HCT116 (cell line): Measurements from ENCODE around the gene IDS. TPM values are rescaled to one million over a fixed set of nuclear protein-coding genes. Genes with fewer than 3 reads are reported as not detected.

Experiments
- ATAC-seq: fragments of 200-7000 bp; cut with Tn5 transposase; 2 replicates; pipeline ENCODE4 v1.9.1; 2020; ENCODE audit warnings: mild to moderate bottlenecking, moderate library complexity
- BruUV-seq: library from RNA; stranded (reverse); fragments of 400-500 nt; replicated peaks from 2 replicates; lab custom pipeline; 2021; lab: Mats Ljungman, UMichigan
- CTCF ChIA-PET: fragments of 300-600 bp; sonication (Branson Sonifier 250); formaldehyde crosslinking; loops from one replicate; lab custom pipeline; 2021; ENCODE audit warnings: antibody characterized with exemption; lab: Charles Lee
- POLR2A ChIA-PET: fragments of 300-600, 350-600 bp; sonication (Branson Sonifier 250); formaldehyde crosslinking; loops from one replicate; lab custom pipeline; 2021; ENCODE audit warnings: antibody characterized with exemption; lab: Charles Lee
- RAD21 ChIA-PET, 2 experiments: fragments of 300-600 bp; sonication (Branson Sonifier 250); formaldehyde crosslinking; loops; one replicate each; lab custom pipeline; 2023; ENCODE audit warnings: low total read pairs in 2 of 2; ENCODE audit not compliant: uncharacterized antibody in 2 of 2, unreplicated experiment in 2 of 2, low non-redundant PET in 1 of 2; lab: Charles Lee
- DNase-seq: peaks from one replicate; pipeline ENCODE4 v3.0.0-alpha.2; 2010; ENCODE audit warnings: low read depth, low spot score
- H2AFZ ChIP-seq: fragments of 200-600 bp; shearing (Covaris generic), sonication (generic); 2 replicates; pipeline ENCODE4 v1.6.1; 2017; ENCODE audit warnings: low read depth, mixed run types, mixed read lengths, antibody characterized with exemption, low read length; ENCODE audit not compliant: poor library complexity, severe bottlenecking
- H3K27ac ChIP-seq: 2 replicates; pipeline ENCODE4 v1.5.1; 2012; ENCODE audit warnings: low read depth, low read length
- H3K27me3 ChIP-seq: fragments of 200-600 bp; sonication (generic); 2 replicates; pipeline ENCODE4 v1.6.1; 2016; ENCODE audit warnings: mixed run types, low read length, mixed read lengths; ENCODE audit not compliant: insufficient read depth
- H3K36me3 ChIP-seq, 2 experiments: fragments of 200-500 bp in 1 of 2; fragments of 200-600 bp in 1 of 2; sonication (Bioruptor generic) in 1 of 2; sonication (generic) in 1 of 2; 2 replicates each; pipeline versions ENCODE4 v1.5.1 to v1.6.1; 2014 to 2016; ENCODE audit warnings: low read length in 2 of 2, inconsistent platforms in 1 of 2, mixed read lengths in 1 of 2, mixed run types in 1 of 2; ENCODE audit not compliant: insufficient read depth in 2 of 2, control insufficient read depth in 1 of 2
- H3K4me1 ChIP-seq, 2 experiments: fragments of 200-600 bp in 1 of 2; sonication (generic) in 1 of 2; 2 replicates each; pipeline versions ENCODE4 v1.5.1 to v1.6.1; 2012 to 2017; ENCODE audit warnings: low read length in 2 of 2, inconsistent platforms in 1 of 2, mild to moderate bottlenecking in 1 of 2, mixed read lengths in 1 of 2, mixed run types in 1 of 2, moderate library complexity in 1 of 2; ENCODE audit not compliant: insufficient read depth in 2 of 2, control insufficient read depth in 1 of 2
- H3K4me2 ChIP-seq: fragments of 200-600 bp; sonication (generic); 2 replicates; pipeline ENCODE4 v1.6.1; 2017; ENCODE audit warnings: mixed run types, low read length, mixed read lengths
- H3K4me3 ChIP-seq, 2 experiments: fragments of 200-600 bp in 1 of 2; sonication (generic) in 1 of 2; replicated peaks in 1 of 2; 2 replicates each; pipeline ENCODE4 v1.5.1; 2011 to 2016; ENCODE audit warnings: low read length in 2 of 2, control low read depth in 1 of 2, low read depth in 1 of 2, mild to moderate bottlenecking in 1 of 2, mixed read lengths in 1 of 2, mixed run types in 1 of 2
- H3K79me2 ChIP-seq: fragments of 200-600 bp; sonication (generic); 2 replicates; pipeline ENCODE4 v1.6.1; 2017; ENCODE audit warnings: mild to moderate bottlenecking, mixed run types, low read length, moderate library complexity, mixed read lengths; ENCODE audit not compliant: insufficient read depth
- H3K9ac ChIP-seq: fragments of 200-600 bp; sonication (generic); 2 replicates; pipeline ENCODE4 v1.6.1; 2016; ENCODE audit warnings: low read length, mixed read lengths
- H3K9me2 ChIP-seq: fragments of 200-600 bp; sonication (generic), shearing (Covaris generic); 2 replicates; pipeline ENCODE4 v1.6.1; 2017; ENCODE audit warnings: mixed run types, mild to moderate bottlenecking, moderate library complexity; ENCODE audit not compliant: insufficient read depth
- H3K9me3 ChIP-seq, 2 experiments: fragments of 200-500 bp in 1 of 2; fragments of 200-600 bp in 1 of 2; sonication (Bioruptor generic) in 1 of 2; sonication (generic) in 1 of 2; 2 replicates each; pipeline ENCODE4 v1.6.1; 2014 to 2017; ENCODE audit warnings: low read length in 2 of 2, mixed read lengths in 2 of 2, inconsistent platforms in 1 of 2, low read depth in 1 of 2, mild to moderate bottlenecking in 1 of 2, mixed run types in 1 of 2, moderate library complexity in 1 of 2; ENCODE audit not compliant: control insufficient read depth in 1 of 2, insufficient read depth in 1 of 2
- H4K20me1 ChIP-seq: fragments of 200-600 bp; sonication (generic), shearing (Covaris generic); 2 replicates; pipeline ENCODE4 v1.6.1; 2017; ENCODE audit warnings: mixed run types, mild to moderate bottlenecking, moderate library complexity; ENCODE audit not compliant: insufficient read depth
- CBX3 ChIP-seq: IDR thresholded peaks from 2 replicates; pipeline ENCODE4 v1.6.1; 2012; ENCODE audit warnings: low read depth
- CEBPB ChIP-seq: IDR thresholded peaks from 2 replicates; pipeline ENCODE4 v1.6.1; 2012; ENCODE audit warnings: low read depth
- EGR1 ChIP-seq: IDR thresholded peaks from 2 replicates; pipeline ENCODE4 v1.6.1; 2012; ENCODE audit warnings: low read depth
- ELF1 ChIP-seq: IDR thresholded peaks from 2 replicates; pipeline ENCODE4 v1.6.1; 2012; ENCODE audit warnings: low read depth, borderline replicate concordance
- EZH2 ChIP-seq: fragments of 200-600 bp; sonication (generic); IDR thresholded peaks from 2 replicates; pipeline ENCODE4 v1.6.1; 2017; ENCODE audit warnings: antibody characterized with exemption, mixed run types
- EZH2phosphoT487 ChIP-seq: fragments of 200-600 bp; IDR thresholded peaks from 2 replicates; pipeline ENCODE4 v1.6.1; 2018; ENCODE audit warnings: antibody characterized with exemption, borderline replicate concordance
- FOSL1 ChIP-seq: IDR thresholded peaks from 2 replicates; pipeline ENCODE4 v1.6.1; 2012; ENCODE audit warnings: low read depth
- JUND ChIP-seq: IDR thresholded peaks from 2 replicates; pipeline ENCODE4 v1.6.1; 2012
- POLR2AphosphoS5 ChIP-seq: IDR thresholded peaks from 2 replicates; pipeline ENCODE4 v1.6.1; 2011; ENCODE audit warnings: mild to moderate bottlenecking, low read depth, low read length, moderate library complexity
- RAD21 ChIP-seq: IDR thresholded peaks from 2 replicates; pipeline ENCODE4 v1.6.1; 2012; ENCODE audit warnings: low read depth, mild to moderate bottlenecking
- SIN3A ChIP-seq: IDR thresholded peaks from 2 replicates; pipeline ENCODE4 v1.6.1; 2012; ENCODE audit warnings: low read depth
- SP1 ChIP-seq: IDR thresholded peaks from 2 replicates; pipeline ENCODE4 v1.6.1; 2012; ENCODE audit warnings: low read depth
- SRF ChIP-seq: IDR thresholded peaks from 2 replicates; pipeline ENCODE4 v1.6.1; 2012; ENCODE audit warnings: low read depth
- TCF7L2 ChIP-seq: IDR thresholded peaks from 2 replicates; pipeline ENCODE4 v1.7.0; 2011; ENCODE audit warnings: borderline replicate concordance, inconsistent platforms; ENCODE audit not compliant: insufficient read depth, insufficient read length; ENCODE audit errors: extremely low read depth
- YY1 ChIP-seq: IDR thresholded peaks from 2 replicates; pipeline ENCODE4 v1.6.1; 2011; ENCODE audit warnings: low read length, low read depth, moderate library complexity, mild to moderate bottlenecking; ENCODE audit not compliant: insufficient replicate concordance; ENCODE audit errors: extremely low read depth
- ZNF274 ChIP-seq: fragments of 200-500 bp; sonication (Bioruptor generic); IDR thresholded peaks from 2 replicates; pipeline ENCODE4 v1.6.1; 2014; ENCODE audit warnings: mild to moderate bottlenecking, low read depth, low read length, inconsistent platforms
- intact Hi-C: fragments of 100-400 bp; cut with micrococcal nuclease; formaldehyde crosslinking; loops from 2 replicates; pipeline ENCODE4 v1.10.0; 2022
- total RNA-seq: library from RNA; stranded (reverse); gene quantifications from one replicate; pipeline ENCODE4 v1.2.1, GENCODE V29; 2021; ENCODE audit not compliant: unreplicated experiment
- TF ChIP-seq, protein P1 (sequence below): IDR thresholded peaks from 2 replicates; pipeline ENCODE4 v1.6.1; 2012
- TF ChIP-seq, protein P2 (sequence below): IDR thresholded peaks from 2 replicates; pipeline ENCODE4 v1.6.1; 2012
- TF ChIP-seq, protein P3 (sequence below): IDR thresholded peaks from 2 replicates; pipeline ENCODE4 v1.6.1; 2012; ENCODE audit warnings: low read depth
- TF ChIP-seq, protein P4 (sequence below): IDR thresholded peaks from 2 replicates; pipeline ENCODE4 v1.6.1; 2011; ENCODE audit warnings: mild to moderate bottlenecking, low read length, moderate library complexity; ENCODE audit not compliant: insufficient replicate concordance; ENCODE audit errors: extremely low read depth

The IDS gene
- total RNA-seq, 1 experiment from 2014 or later, result 42.0 TPM

DNA sequence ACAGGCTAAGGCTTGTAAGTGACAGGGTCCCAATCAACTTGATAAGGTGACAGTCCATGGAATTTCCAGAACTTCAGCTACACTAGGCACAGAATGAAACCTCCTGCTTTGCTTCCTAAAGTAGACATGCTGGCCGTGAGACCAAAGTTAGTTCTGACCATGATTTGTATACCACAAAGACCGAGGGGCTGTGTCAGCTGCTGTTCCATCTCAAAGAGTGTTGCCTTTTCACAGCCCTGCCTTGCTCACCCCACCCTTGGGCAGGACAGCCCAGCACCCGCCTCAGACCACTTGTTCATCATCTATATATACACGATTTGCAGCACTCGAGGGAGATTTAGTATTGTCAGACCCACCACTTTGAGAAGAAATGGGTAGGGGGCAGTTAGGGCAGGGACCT lies 5.3 kb downstream of the IDS start:
- ChIA-PET POLR2A (no interaction called here), CTCF (no interaction called here), RAD21 (no interaction called here)
- peaks cover 4% of the 10 kb centered on the region; the same call in 1 of the 2 replicates for H3K79me2 ChIP-seq
- H2AFZ ChIP-seq, result no peak overlapping the region
- intact Hi-C loops, result no loop called here
- H3K4me2 ChIP-seq, result no peak overlapping the region
- H3K9ac ChIP-seq, result no peak overlapping the region
- H3K36me3 ChIP-seq, result 0 out of 4 replicates have a peak, but pooled peaks cover 1 to 2% of the 10 kb centered on the region in 2 experiments
- ATAC-seq (no peak), DNase-seq (no peak)
- H3K4me1 ChIP-seq, result peaks cover 7 to 26% of the 10 kb centered on the region in 2 experiments
- H3K9me2 ChIP-seq, result no peaks in the 10 kb centered on the region
- H3K4me3 ChIP-seq, result no peak overlapping the region
- no peaks in the 10 kb centered on the region for H3K9me3 ChIP-seq
- H3K27ac ChIP-seq, result no peak overlapping the region
- BruUV-seq, result no TSS peak
- H3K27me3 ChIP-seq, result no peaks in the 10 kb centered on the region
- no peaks in the 10 kb centered on the region for H4K20me1 ChIP-seq
- TF ChIP-seq ELF1, result no peak
- TF ChIP-seq SIN3A, result no peak
- no peak for TF ChIP-seq YY1
- TF ChIP-seq ZNF274, result no peak
- no peak for TF ChIP-seq EZH2
- TF ChIP-seq, protein P1, sequence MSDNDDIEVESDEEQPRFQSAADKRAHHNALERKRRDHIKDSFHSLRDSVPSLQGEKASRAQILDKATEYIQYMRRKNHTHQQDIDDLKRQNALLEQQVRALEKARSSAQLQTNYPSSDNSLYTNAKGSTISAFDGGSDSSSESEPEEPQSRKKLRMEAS, result no peak
- TF ChIP-seq JUND, result no peak
- TF ChIP-seq, protein P2, sequence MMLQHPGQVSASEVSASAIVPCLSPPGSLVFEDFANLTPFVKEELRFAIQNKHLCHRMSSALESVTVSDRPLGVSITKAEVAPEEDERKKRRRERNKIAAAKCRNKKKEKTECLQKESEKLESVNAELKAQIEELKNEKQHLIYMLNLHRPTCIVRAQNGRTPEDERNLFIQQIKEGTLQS, result no peak
- no peak for TF ChIP-seq SP1
- TF ChIP-seq, protein P3, sequence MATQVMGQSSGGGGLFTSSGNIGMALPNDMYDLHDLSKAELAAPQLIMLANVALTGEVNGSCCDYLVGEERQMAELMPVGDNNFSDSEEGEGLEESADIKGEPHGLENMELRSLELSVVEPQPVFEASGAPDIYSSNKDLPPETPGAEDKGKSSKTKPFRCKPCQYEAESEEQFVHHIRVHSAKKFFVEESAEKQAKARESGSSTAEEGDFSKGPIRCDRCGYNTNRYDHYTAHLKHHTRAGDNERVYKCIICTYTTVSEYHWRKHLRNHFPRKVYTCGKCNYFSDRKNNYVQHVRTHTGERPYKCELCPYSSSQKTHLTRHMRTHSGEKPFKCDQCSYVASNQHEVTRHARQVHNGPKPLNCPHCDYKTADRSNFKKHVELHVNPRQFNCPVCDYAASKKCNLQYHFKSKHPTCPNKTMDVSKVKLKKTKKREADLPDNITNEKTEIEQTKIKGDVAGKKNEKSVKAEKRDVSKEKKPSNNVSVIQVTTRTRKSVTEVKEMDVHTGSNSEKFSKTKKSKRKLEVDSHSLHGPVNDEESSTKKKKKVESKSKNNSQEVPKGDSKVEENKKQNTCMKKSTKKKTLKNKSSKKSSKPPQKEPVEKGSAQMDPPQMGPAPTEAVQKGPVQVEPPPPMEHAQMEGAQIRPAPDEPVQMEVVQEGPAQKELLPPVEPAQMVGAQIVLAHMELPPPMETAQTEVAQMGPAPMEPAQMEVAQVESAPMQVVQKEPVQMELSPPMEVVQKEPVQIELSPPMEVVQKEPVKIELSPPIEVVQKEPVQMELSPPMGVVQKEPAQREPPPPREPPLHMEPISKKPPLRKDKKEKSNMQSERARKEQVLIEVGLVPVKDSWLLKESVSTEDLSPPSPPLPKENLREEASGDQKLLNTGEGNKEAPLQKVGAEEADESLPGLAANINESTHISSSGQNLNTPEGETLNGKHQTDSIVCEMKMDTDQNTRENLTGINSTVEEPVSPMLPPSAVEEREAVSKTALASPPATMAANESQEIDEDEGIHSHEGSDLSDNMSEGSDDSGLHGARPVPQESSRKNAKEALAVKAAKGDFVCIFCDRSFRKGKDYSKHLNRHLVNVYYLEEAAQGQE, result no peak
- TF ChIP-seq RAD21, result no peak
- TF ChIP-seq EZH2phosphoT487, result no peak
- TF ChIP-seq, protein P4, sequence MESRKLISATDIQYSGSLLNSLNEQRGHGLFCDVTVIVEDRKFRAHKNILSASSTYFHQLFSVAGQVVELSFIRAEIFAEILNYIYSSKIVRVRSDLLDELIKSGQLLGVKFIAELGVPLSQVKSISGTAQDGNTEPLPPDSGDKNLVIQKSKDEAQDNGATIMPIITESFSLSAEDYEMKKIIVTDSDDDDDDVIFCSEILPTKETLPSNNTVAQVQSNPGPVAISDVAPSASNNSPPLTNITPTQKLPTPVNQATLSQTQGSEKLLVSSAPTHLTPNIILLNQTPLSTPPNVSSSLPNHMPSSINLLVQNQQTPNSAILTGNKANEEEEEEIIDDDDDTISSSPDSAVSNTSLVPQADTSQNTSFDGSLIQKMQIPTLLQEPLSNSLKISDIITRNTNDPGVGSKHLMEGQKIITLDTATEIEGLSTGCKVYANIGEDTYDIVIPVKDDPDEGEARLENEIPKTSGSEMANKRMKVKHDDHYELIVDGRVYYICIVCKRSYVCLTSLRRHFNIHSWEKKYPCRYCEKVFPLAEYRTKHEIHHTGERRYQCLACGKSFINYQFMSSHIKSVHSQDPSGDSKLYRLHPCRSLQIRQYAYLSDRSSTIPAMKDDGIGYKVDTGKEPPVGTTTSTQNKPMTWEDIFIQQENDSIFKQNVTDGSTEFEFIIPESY, result no peak
- no peak for TF ChIP-seq CBX3
- no peak for TF ChIP-seq POLR2AphosphoS5
- no peak for TF ChIP-seq CEBPB
- no peak for TF ChIP-seq FOSL1
- TF ChIP-seq SRF, result no peak
- no peak for TF ChIP-seq EGR1
- TF ChIP-seq TCF7L2, result no peak
